ENCODE measurements around the gene CCR8.

DNA sequence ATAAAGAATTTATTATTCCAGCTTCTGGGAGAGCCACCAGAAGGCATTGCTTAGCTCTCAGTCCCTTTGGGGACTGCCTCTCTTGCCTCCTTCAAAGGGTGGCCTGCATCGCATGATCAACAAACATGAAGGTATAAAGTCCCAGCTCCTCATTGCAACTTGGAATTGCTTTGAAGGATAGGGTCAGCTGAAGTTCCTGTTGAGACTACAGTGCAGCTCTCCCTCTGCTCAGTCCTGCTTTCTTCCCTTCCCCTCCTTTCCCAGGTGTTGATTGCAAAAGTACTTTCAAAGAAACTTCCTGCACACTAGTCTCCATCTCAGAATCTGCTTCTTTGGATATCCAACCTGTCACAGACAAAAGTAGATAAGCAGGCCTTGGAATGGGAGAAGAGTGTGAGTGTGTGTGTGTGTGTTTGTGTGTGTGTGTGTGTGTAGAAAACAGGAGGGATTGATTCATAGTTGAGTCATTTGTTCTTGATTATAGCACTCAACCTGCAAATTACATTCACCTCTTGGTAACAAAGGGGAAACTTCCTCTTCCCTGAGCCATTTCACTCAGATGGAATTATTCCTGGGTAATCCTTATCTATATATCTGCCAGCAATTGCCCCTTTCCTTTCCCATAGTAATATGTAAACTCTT, 13.7 kb downstream of the CCR8 start:
- TF ChIP-seq CTCF (IDR thresholded peaks at IDR 0.05), result no peak
- TF ChIP-seq POLR2A (IDR thresholded peaks at IDR 0.05), result no peak

All from adrenal gland (tissue), 5 donors.